ENCODE measurements around the gene KMO. TPM values are rescaled to one million over a fixed set of nuclear protein-coding genes. Genes with fewer than 3 reads are reported as not detected.

The KMO gene
- total RNA-seq, 1 experiment from 2014 or later, result 2.6 TPM

GRCh38 chr1:241593186-241593585 is 61.0 kb downstream of the KMO start:
- DNase-seq (ENCODE audit: low spot score), result no peak

- no peak for DNase-seq (ENCODE audit: low spot score)
Observed at GRCh38 chr1:241596633-241597032, 64.5 kb downstream of the KMO start.

GRCh38 chr1:241598249-241598648 is 66.1 kb downstream of the KMO start:
- no peak for DNase-seq (ENCODE audit: low spot score)

GRCh38 chr1:241600496-241600901 is 68.3 kb downstream of the KMO start:
- no peak for DNase-seq (ENCODE audit: low spot score)

- DNase-seq (ENCODE audit: low spot score), result no peak
Observed at GRCh38 chr1:241603731-241604245, 71.6 kb downstream of the KMO start.

DNA sequence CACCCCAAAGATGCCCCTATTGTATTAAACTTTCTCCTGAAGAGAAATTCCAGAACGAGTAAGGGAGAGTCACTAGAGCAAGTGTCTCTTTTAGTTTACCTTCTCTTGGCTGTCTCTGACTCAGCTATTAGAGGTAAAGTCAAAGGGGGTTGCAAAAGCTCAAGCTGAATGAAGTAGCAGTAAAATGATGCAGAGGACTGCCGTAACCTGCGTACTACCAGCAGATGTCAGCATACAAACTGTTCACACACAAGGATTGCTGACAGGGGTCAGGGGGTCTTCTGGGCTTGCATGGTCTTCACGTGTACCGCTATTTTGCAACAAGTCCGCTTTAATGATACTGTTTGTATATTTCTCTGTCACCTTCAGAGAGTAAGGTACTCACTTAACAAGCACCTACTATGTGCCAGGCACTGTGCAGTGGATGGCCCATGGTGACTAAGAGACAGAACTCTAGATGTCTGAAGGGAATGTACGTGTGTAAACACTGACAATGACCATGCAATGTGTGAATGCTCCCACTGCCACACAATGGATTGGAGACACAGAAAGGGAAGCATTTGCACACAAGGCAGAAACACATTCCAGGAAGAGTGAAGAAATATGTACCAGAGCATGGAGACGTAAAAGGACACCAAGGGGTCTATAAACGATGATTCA is 73.1 kb downstream of the KMO start:
- peak; percentile 43 for DNase-seq (ENCODE audit: low spot score)

- DNase-seq (ENCODE audit: low spot score), result peak; percentile 9
Observed at GRCh38 chr1:241606544-241606943, 74.4 kb downstream of the KMO start.

- DNase-seq (ENCODE audit: low spot score), result no peak
Observed at GRCh38 chr1:241607497-241607896, 75.3 kb downstream of the KMO start.

- DNase-seq (ENCODE audit: low spot score), result no peak
Observed at GRCh38 chr1:241608379-241609033, 76.3 kb downstream of the KMO start.

DNA sequence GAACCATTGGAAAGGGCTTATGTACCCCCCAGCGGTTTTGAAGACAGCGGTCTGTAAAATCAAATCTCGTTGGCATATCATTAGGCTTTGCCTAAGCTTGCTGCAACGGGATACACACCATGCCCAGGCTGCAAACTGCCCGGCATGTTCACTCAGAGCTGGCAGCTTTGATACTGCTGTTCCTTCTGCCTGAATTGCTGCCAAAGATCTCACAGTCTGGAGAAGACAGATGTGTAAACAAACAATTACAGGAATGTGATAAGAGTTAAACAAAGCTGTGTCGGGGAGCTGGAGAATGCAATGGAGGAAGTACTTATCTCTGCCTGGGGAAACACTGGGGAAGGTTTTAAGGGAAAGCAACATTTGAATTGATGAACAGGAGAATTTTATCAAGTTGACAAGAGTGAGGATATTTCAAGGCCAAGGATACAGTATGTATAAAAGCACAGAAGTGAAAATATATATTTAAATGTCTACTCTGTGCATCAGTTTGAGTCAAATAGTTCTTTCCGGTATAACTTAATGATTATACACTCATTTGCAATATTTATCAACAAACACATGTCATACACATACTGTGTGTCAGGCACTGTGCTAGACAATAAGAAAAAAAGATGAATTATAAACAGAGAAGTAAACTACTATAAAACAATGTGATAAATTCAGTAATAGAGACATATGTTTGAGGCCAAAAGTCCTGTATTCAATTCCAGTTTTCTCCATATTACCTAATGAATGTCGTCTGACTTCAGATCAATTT is 78.1 kb downstream of the KMO start:
- peak; percentile 67 for DNase-seq (ENCODE audit: low spot score)

GRCh38 chr1:241611063-241611462 is 78.9 kb downstream of the KMO start:
- DNase-seq (ENCODE audit: low spot score), result peak; percentile 65

DNA sequence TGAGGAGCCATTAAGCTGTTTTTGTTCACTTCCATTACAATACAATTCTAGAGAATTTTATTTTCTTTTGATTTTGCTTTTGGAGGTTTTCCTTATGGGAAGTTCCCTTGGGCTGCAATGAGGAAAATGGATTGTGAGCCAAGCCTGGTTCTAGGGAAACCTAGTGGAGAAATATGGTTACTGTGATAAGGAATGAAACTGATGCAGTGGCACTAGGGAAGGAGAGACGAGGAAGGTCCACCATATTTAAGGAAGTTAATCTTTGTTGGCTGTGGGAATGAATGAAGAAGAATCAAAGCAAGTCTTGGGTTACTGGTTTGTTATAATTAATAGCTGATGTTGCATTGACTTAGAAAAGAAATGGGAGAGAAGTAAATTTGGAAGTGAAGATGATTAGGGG is 79.6 kb downstream of the KMO start:
- no peak for DNase-seq (ENCODE audit: low spot score)

DNA sequence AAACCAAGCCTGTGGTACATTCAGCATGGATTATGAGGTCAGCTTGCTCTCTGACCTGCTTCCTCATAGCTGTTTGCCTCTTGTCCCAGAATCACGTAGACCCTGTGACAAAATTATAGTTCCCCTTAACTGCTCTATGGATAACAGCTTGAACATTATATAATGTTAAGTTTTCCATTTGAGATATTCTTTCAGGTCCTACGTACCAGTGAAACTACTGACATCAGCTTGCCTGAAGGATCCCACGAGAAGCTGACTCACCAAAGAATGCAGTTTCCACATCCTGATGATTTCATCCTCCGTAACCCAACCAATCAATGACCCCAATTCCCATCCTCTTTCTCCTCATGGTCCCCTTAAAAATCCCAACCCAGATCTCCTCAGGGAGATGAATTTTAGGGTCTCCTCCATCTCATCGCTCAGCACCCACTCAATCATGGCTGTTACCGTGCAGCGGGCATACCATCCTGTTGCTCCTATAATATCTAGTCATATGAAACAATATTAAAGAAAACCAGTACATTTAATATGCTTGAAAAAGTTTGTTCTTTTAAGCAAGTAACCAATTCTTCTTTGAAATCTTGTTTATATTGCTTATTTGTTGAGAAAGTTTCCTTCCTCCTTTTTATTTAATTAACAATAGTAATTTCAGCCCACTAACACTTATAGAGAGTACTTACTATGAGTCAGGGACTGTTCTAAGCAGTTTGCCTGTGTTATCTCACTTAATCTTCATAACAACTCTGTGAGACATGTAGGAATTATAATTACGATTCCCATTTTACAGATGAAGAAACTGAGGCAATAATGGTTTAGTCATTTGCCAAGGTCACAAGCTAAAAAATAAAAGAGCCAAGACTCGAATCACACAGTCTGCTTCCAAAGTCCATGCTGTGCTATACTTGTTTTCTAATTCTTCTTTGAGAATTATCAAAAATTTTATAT is 80.6 kb downstream of the KMO start:
- DNase-seq (ENCODE audit: low spot score), result peak; percentile 74

DNA sequence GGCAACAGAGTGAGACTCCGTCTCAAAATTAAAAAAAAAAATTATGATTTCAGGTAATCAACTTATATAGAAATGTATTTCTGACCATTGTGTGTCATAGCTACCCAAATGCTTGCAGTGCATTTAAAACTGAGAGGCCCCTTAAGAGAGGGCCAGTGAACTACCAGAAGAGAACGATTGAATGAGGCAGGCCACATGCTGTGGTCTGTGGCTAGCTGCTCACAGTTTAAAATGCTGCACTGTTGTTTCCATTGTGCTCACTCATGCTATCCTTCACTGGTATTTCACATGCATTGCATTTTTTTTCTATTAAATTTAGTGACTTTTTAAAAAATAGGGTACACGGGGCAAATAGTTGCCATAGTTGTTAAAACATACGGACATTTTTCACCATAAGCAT is 82.0 kb downstream of the KMO start:
- DNase-seq (ENCODE audit: low spot score), result no peak

- no peak for DNase-seq (ENCODE audit: low spot score)
Observed at GRCh38 chr1:241614572-241614971, 82.4 kb downstream of the KMO start.

DNA sequence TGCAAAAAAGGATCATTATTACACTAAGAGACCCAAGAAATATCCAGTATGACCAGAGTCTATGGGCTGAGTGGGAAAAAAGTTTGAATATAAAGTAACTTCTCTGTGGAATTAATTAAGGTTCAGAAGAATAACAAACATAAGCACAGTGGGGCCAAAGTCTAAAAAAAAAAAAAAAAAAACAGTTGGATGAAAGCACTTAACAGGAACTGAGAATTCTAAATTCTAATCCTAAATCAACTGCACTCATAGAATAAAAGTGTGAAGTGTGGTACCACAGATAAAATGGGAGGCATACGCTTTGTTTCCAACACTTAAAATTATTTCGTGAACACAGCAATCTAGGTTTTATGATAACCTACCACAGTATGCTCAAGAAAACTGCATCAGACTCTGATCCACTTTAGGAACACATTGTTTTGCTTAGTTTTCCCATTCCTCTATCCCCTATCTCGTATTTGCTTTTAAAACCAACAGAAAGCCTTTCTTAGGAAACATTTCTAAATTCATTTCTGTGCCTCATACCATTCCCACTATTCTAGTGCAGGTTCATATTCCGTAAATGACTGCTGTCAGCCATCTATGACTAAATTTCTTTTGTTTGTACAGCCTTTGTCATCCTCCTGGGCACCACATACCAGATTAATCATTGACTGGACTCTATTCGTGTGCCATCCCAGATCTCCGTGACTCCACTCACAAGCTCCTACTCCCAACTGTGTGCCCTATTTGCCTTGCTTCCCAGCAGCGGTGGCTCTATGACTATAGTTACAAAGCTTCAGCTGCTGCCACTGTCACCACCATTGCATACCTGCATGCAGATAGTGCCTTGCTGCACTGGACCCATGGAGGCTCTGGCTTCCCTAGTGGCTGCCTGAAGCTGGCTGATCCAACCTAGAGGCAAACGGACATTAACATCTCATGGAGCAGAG is 83.1 kb downstream of the KMO start:
- DNase-seq (ENCODE audit: low spot score), result no peak

DNA sequence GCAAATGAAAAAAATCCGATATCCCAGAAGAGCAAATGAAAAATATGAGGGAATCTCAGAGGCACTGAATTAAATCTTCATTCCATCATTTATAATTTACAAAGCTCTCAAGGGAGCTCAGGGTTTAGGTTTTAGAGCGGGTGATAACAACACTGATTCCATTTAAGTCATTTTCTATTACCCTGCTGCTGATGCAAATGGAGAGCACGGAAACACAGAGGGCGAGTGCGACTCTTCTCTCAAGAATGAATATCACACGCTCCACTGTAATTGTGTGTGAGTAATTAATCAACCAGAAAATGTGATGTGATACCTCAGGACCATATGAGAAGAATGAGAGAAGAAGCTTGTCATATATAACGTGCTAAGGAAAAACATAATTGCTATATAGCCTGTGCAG is 85.2 kb downstream of the KMO start:
- no peak for DNase-seq (ENCODE audit: low spot score)

GRCh38 chr1:241622669-241623068 is 90.5 kb downstream of the KMO start:
- DNase-seq (ENCODE audit: low spot score), result no peak

DNA sequence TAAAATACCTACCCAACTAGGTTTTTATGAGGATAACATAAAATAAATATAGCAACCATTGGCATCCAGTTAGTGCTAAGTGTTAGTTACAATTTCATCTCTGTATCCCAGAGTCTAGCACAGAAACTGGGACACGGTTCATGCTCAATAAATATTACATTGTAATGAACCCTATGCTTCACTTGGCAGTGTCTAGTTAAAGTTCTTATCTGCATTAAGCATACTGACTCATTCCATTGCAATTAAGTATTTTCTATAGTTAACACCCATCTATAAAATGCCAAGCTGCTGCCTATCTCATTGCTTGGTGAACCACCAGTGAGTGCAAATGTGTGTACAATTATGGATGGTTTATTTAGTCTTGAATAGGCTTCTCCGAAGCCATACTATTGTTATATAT is 92.8 kb downstream of the KMO start:
- DNase-seq (ENCODE audit: low spot score), result no peak

DNA sequence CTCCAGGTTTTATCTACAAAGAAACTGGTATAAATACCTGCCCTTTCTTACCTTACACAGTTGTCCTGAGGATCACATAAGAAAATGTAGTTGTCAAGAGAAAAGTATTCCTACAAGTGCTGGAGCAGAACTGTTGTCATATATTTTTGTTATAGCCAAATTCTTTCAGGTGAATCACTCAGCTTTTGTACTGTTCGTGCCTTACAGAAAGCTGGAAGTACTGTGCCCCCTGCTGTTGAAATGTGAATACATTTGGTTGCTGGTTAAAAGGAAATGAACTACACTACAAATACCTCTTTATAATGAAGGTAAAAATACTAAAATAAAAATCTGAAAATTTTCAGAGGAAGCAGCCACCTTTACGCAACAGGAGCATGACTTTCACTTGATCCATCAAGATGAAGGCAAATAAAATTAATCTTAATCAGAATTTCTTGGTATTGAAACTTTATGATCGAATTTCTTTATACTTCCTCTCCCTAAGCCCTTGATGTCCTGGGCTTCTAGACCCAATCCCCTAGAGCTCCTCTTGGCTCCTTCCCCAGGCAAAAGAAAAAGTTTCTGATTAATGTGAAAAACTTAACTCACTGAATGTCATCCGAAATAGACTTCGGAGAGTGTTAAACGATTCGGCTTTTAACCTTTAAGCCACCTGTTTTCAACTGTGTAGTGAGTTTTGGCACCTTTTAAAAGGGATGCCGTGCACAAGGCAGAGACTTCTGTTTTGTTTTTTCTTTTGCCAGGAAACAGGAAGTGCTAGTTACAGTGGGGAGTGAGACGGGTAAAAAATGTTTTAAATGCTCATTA is 95.5 kb downstream of the KMO start:
- peak; percentile 48 for DNase-seq (ENCODE audit: low spot score)

Data from H4 (cell line).